OCI-LY3 (cell line): ENCODE results near the gene CASP7.

Experiments used
- EZH2phosphoT487 ChIP-seq: fragments of 200-600 bp; shearing (Covaris generic); IDR thresholded peaks from 2 replicates; pipeline ENCODE4 v1.6.1; 2018; ENCODE audit warnings: antibody characterized with exemption, mixed run types, low read depth
- TF ChIP-seq, protein P1 (sequence below): fragments of 200-600, 300-600 bp; sonication (generic); IDR thresholded peaks from 2 replicates; pipeline ENCODE4 v1.5.1; 2014; ENCODE audit warnings: antibody characterized with exemption, low read length, low read depth

DNA sequence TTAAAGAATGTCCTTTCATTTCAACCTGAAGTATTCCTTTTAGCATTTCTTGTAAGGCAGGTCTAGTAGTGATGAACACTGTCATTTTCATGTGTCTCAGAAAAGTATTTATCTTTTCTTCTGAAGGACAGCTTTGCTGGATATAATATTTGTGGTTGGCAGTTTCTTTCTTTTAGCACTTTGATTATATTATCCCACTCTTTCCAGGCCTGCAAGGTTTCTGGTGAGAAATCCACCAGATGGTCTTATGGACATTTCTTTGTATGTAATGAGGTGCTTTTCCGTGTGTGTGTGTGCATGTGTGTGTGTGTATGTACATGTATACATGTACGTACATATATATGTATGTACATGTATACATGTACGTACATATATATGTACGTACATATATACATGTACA lies 7.3 kb downstream of the CASP7 start:
- TF ChIP-seq, protein P1, sequence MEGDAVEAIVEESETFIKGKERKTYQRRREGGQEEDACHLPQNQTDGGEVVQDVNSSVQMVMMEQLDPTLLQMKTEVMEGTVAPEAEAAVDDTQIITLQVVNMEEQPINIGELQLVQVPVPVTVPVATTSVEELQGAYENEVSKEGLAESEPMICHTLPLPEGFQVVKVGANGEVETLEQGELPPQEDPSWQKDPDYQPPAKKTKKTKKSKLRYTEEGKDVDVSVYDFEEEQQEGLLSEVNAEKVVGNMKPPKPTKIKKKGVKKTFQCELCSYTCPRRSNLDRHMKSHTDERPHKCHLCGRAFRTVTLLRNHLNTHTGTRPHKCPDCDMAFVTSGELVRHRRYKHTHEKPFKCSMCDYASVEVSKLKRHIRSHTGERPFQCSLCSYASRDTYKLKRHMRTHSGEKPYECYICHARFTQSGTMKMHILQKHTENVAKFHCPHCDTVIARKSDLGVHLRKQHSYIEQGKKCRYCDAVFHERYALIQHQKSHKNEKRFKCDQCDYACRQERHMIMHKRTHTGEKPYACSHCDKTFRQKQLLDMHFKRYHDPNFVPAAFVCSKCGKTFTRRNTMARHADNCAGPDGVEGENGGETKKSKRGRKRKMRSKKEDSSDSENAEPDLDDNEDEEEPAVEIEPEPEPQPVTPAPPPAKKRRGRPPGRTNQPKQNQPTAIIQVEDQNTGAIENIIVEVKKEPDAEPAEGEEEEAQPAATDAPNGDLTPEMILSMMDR = no peak
- TF ChIP-seq EZH2phosphoT487 = no peak
